GM18502 (cell line): ENCODE results near the gene CTXN2.

Source experiments
- ATAC-seq: cut with Tn5 transposase; IDR thresholded peaks from one replicate; pipeline ENCODE4 v1.9.1; 2021; ENCODE audit warnings: mild to moderate bottlenecking; ENCODE audit not compliant: unreplicated experiment, poor library complexity

Gene CTXN2

GRCh38 chr15:48221261-48221660, 29.8 kb downstream of the CTXN2 start:
- no peak for ATAC-seq

GRCh38 chr15:48221885-48222284, 30.4 kb downstream of the CTXN2 start:
- no peak for ATAC-seq

- ATAC-seq, result no peak
Observed at GRCh38 chr15:48222627-48223026, 31.2 kb downstream of the CTXN2 start.

GRCh38 chr15:48225771-48226170, 34.3 kb downstream of the CTXN2 start:
- ATAC-seq, result no peak

GRCh38 chr15:48230498-48230897, 39.0 kb downstream of the CTXN2 start:
- ATAC-seq, result no peak

- no peak for ATAC-seq
Observed at GRCh38 chr15:48233246-48233645, 41.8 kb downstream of the CTXN2 start.

GRCh38 chr15:48239334-48239733, 47.9 kb downstream of the CTXN2 start:
- ATAC-seq, result no peak

- ATAC-seq, result no peak
Observed at GRCh38 chr15:48242015-48242414, 50.5 kb downstream of the CTXN2 start.

- no peak for ATAC-seq
Observed at GRCh38 chr15:48242535-48242934, 51.1 kb downstream of the CTXN2 start.

- ATAC-seq, result no peak
Observed at GRCh38 chr15:48244921-48245320, 53.5 kb downstream of the CTXN2 start.

GRCh38 chr15:48248414-48248813, 56.9 kb downstream of the CTXN2 start:
- ATAC-seq, result no peak

- ATAC-seq, result no peak
Observed at GRCh38 chr15:48250640-48251076, 59.2 kb downstream of the CTXN2 start.

GRCh38 chr15:48253172-48253571, 61.7 kb downstream of the CTXN2 start:
- no peak for ATAC-seq
